Esophagus mucosa (tissue), 1 donor: Measurements from ENCODE around the gene NSMF. TPM values are rescaled to one million over a fixed set of nuclear protein-coding genes. Genes with fewer than 3 reads are reported as not detected.

ENCODE experiments used
- ATAC-seq: fragments of 200-7000 bp; cut with Tn5 transposase; one replicate; pipeline ENCODE4 v1.9.1; 2020
- total RNA-seq: library from RNA; stranded (reverse); gene quantifications from one replicate; pipeline ENCODE4 v1.2.4, GENCODE V29; 2023
- donor health status: DM: yes; HTN: yes; CAD: no.

NSMF gene
- total RNA-seq, 1 donor from 2014 or later, result 13.9 TPM

GRCh38 chr9:137492464-137493363, 33.6 kb upstream of the NSMF start:
- ATAC-seq, result peak; percentile 60

GRCh38 chr9:137491735-137492432, 32.8 kb upstream of the NSMF start:
- ATAC-seq, result no peak

DNA sequence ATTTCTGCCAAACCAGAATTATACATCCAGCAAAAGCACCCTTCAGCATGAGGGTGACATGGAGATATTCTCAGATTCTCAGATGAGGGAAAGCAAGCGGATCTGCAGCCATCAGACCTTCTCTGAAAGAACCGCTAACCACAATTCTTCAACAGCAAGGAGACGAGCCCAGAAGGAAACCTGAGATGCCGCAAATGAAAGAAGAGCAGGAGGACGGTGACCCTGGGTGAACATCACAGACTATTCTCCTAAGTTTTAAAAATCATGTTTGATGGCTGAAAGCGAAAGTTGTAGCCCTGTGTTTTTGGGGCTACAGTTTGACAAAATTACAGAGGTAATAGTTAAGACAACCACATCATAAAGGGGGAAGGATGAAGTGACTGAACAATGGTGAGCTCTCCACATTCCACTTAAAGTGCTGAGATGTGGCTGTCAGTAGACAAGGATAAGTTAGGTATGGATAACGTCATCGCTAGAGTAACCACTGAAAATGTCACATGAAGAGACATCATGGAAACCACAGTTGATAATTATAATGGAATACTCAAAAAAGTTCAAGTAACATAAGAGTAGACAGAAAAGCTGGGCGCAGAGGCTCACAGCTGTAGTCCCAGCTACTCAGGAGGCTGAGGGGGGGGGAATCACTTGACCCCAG, 31.5 kb upstream of the NSMF start:
- ATAC-seq, result no peak

- ATAC-seq, result no peak
These were observed 29.8 kb upstream of the NSMF start for GRCh38 chr9:137488906-137489305.

DNA sequence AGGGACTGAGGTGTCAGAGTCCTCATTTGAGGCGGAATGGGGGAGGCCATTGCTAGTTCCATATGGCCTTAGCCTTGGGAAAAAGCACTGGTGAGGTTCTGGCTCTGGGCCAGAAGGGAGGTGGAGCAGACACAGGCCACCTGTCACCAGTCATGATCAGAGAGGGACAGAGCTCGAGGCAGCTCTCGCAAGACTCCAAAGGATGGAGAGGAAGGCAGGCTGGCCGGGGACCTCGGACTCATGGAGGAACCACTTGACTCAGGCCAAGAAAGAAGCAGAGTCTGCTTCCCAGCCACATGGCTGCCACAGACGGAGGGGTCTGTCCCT, 29.2 kb upstream of the NSMF start:
- ATAC-seq, result no peak

DNA sequence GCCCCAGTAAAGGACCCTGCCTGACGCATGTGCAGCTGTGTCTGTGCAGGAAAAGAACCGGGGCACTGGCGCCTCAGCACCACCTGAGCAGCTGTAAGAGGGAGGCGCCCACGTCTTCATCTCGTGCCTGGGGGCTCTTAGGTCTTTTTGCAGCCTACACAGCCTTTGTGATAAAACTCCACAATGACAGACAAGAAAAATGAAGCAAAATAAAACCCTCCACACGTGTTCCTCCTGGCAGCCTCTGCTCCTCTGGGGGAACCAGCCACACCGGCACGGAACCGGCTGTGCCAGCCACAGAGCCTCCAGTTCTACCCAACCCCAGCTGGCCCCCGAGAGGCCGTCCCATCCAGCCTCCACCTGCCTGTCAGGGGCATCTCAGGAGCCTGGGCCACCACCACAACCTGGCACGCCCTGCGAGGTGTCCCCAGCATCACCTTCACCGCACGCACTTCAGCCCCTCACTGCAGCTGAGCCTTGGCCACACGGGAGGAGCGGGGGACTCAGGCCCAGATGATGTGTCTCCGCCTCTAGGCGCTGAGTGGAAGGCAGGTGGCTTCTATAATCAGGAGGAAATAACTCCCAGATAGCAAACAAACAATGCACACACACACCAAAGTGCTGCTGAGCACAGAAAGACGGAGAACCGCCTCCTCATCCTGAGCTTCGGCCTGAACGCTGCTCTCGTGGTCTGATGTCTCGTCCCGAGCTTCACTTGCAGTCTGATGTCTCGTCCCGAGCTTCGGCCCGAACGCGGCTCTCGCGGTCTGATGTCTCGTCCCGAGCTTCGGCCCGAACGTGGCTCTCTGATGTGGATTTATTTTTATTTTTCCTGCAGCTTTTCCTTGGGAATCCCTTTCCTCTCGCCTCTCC, 28.6 kb upstream of the NSMF start:
- ATAC-seq, result no peak

GRCh38 chr9:137486545-137487453, 27.7 kb upstream of the NSMF start:
- ATAC-seq, result no peak

GRCh38 chr9:137486141-137486490, 27.0 kb upstream of the NSMF start:
- ATAC-seq, result no peak

- ATAC-seq, result no peak
These were observed 26.4 kb upstream of the NSMF start for GRCh38 chr9:137485343-137486140.

- no peak for ATAC-seq
These were observed 25.6 kb upstream of the NSMF start for GRCh38 chr9:137484551-137485315.

GRCh38 chr9:137482094-137482781, 23.1 kb upstream of the NSMF start:
- ATAC-seq, result peak; percentile 16

DNA sequence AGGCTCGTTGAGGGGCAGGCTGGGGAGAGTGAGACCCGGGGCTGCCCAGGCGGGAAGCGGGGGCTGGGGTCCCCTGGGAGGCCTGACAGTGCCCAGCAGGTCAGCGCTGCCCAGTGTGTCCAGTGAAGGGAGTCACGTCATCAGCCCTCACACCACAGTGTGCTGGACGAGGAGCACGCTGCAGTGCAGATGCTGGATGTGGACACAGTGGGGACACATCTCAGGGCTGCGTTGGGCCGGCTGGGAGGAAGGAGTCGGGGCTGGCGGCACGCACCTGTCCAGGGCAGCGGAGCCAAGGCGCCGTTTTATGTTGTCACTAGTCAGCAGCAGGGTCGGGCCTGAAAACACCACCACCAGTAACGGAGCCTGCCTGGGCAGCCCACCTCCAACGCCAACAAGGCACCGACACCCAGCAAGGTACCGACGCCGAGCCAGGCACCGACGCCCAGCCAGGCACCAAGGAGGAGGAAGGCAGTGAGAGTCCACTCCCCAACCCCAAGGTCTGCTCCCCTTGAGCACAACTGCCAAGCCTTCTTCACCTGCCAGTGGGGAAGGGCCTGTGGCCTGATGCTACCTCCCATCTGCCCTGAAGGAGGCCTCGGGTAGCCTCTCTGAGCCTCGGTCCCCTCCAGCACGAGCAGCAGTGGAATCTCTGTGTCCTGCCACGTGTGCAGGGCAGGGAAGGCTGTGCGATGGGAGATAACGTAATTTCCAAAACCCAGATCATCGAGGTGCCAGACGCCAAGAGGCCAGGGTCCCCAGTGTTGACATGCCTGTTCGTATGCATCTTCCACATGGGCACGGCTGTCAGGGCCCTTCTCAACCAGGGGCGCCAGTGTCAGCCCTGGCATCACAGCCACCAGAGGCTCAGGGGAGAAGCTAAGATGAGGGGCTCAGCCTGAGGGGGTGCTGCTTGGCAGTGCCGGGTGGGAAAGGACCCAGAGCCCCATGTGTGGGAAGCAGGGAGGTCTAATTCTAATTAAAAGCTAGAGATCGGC, 21.9 kb upstream of the NSMF start:
- no peak for ATAC-seq

- ATAC-seq, result no peak
These were observed 21.0 kb upstream of the NSMF start for GRCh38 chr9:137479892-137480685.

DNA sequence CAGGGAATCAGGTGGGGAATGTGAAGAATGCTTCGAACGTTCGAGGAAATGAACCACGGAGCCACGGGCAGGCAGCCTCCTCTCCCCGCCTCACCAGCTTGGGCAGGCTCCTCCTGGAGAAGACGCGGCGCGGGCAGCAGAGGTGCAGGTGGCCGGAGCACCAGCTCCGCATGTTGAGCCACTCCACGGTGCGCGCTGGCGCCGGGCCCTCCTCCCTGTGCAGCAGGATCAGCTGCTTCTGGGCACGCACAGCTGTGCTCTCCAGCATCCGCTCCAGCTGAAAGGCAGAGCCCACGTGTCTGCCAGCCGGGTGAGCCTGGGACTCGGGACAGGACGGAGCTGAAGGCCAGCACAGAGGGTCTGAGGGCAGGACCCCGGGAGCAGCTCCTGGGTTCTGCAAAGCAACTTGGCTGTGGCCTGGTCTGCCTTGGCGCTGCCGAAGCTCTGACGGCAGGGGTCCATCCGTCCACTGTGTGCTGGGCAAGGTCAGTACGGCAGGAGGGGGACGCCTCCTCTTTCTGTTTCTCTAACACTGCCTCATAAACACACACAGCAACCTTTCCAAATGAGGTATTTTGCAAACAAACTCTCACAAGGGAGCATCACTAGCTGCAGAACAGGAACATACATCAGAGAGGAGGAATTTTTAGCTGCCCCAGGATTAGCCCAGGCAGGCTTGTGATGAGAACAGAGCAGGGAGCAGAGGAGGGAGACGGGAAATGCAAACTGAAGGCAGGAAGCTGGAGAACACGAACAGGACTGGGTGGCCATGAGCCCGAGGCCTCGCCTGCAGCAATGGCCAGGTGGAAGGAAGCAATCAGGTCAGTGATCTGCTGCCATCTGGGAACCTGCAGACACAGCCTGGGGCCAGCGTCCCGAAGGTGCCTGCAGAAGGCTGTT, 20.1 kb upstream of the NSMF start:
- peak; percentile 14 for ATAC-seq

GRCh38 chr9:137478613-137478961, 19.5 kb upstream of the NSMF start:
- no peak for ATAC-seq
